Panc1 (cell line): ENCODE data around the gene LRFN3. TPM values are rescaled to one million over a fixed set of nuclear protein-coding genes. Genes with fewer than 3 reads are reported as not detected.

Source experiments
- ATAC-seq: fragments of 200-7000 bp; cut with Tn5 transposase; 2 replicates; pipeline ENCODE4 v1.9.1; 2020; ENCODE audit warnings: mild to moderate bottlenecking, moderate library complexity
- BruUV-seq: library from RNA; stranded (reverse); fragments of 400-500 nt; replicated peaks from 2 replicates; lab custom pipeline; 2021; lab: Mats Ljungman, UMichigan
- CTCF ChIA-PET: fragments of 300-600 bp; sonication (Branson Sonifier 250); formaldehyde crosslinking; loops from one replicate; lab custom pipeline; 2022; ENCODE audit warnings: antibody characterized with exemption; lab: Charles Lee
- POLR2A ChIA-PET: fragments of 300-600 bp; sonication (Branson Sonifier 250); formaldehyde crosslinking; loops from one replicate; lab custom pipeline; 2022; ENCODE audit warnings: antibody characterized with exemption; lab: Charles Lee
- DNase-seq: peaks from one replicate; pipeline ENCODE4 v3.0.0-alpha.2; 2010; ENCODE audit warnings: low read depth, low spot score
- H3K27ac ChIP-seq: 2 replicates; pipeline ENCODE4 v1.5.1; 2011; ENCODE audit warnings: mild to moderate bottlenecking, low read length, inconsistent platforms
- H3K27me3 ChIP-seq: fragments of 200-500 bp; sonication (Bioruptor generic); 2 replicates; pipeline ENCODE4 v1.6.0; 2014; ENCODE audit warnings: low read length, inconsistent platforms; ENCODE audit not compliant: control insufficient read depth, insufficient read depth
- H3K36me3 ChIP-seq: fragments of 200-500 bp; sonication (Bioruptor generic); 2 replicates; pipeline ENCODE4 v1.5.1; 2014; ENCODE audit warnings: inconsistent platforms, mild to moderate bottlenecking, low read length, moderate library complexity; ENCODE audit not compliant: control insufficient read depth, insufficient read depth
- H3K4me1 ChIP-seq: 2 replicates; pipeline ENCODE4 v1.5.1; 2011; ENCODE audit warnings: inconsistent platforms, mild to moderate bottlenecking, low read length, moderate library complexity; ENCODE audit not compliant: control insufficient read depth, insufficient read depth
- H3K4me3 ChIP-seq, 2 experiments: 2 replicates each; pipeline ENCODE4 v1.5.1; 2011 to 2012; ENCODE audit warnings: low read depth in 2 of 2, low read length in 2 of 2, mild to moderate bottlenecking in 2 of 2, inconsistent platforms in 1 of 2, moderate library complexity in 1 of 2
- H3K9me3 ChIP-seq: fragments of 200-500 bp; sonication (Bioruptor generic); 2 replicates; pipeline ENCODE4 v1.5.1; 2014; ENCODE audit warnings: low read depth, mild to moderate bottlenecking, inconsistent platforms, low read length, moderate library complexity; ENCODE audit not compliant: control insufficient read depth, insufficient read depth
- POLR2AphosphoS5 ChIP-seq: IDR thresholded peaks from 2 replicates; pipeline ENCODE4 v1.6.1; 2012; ENCODE audit warnings: mild to moderate bottlenecking, low read depth, low read length, moderate library complexity
- REST ChIP-seq, 2 experiments: IDR thresholded peaks; 2 replicates each; pipeline ENCODE4 v1.6.1; 2011 to 2012; ENCODE audit warnings: low read depth in 2 of 2, control low read depth in 1 of 2, low read length in 1 of 2, mild to moderate bottlenecking in 1 of 2, moderate library complexity in 1 of 2; ENCODE audit not compliant: insufficient read depth in 1 of 2
- SIN3A ChIP-seq: IDR thresholded peaks from 2 replicates; pipeline ENCODE4 v1.6.1; 2012; ENCODE audit warnings: low read depth, mild to moderate bottlenecking, low read length, moderate library complexity, borderline replicate concordance; ENCODE audit not compliant: insufficient read depth
- TCF7L2 ChIP-seq: IDR thresholded peaks from 2 replicates; pipeline ENCODE4 v1.6.1; 2011; ENCODE audit warnings: mild to moderate bottlenecking, low read depth, low read length, inconsistent platforms
- in situ Hi-C: cut with HindIII; loops from 2 replicates; pipeline ENCODE4 v1.10.0; 2016; ENCODE audit warnings: low sequenced_read_pairs, low pct_unique_long_range_greater_than_20kb
- intact Hi-C: fragments of 100-400 bp; cut with micrococcal nuclease; formaldehyde crosslinking; loops from one replicate; pipeline ENCODE4 v1.10.0; 2022; ENCODE audit not compliant: unreplicated experiment
- total RNA-seq: library from RNA; stranded (reverse); gene quantifications from one replicate; pipeline ENCODE4 v1.2.1, GENCODE V29; 2021; ENCODE audit not compliant: unreplicated experiment
- TF ChIP-seq, protein P1 (sequence below): fragments of 450-650 bp; IDR thresholded peaks from 2 replicates; pipeline ENCODE4 v1.5.1; 2017; ENCODE audit warnings: mild to moderate bottlenecking

LRFN3 gene
- total RNA-seq, 1 experiment from 2014 or later: 16.7 TPM

- ChIA-PET POLR2A (no interaction called here), CTCF (no interaction called here)
- H3K27ac ChIP-seq: no peak overlapping the region
- H3K9me3 ChIP-seq: no peaks in the 10 kb centered on the region
- DNase-seq (no peak), ATAC-seq (no peak)
- no peak overlapping the region for H3K4me3 ChIP-seq
- H3K36me3 ChIP-seq: no peaks in the 10 kb centered on the region
- no peaks in the 10 kb centered on the region for H3K4me1 ChIP-seq
- intact Hi-C loops (no loop called here), in situ Hi-C loops (no loop called here)
- no TSS peak for BruUV-seq
- TF ChIP-seq, protein P1, sequence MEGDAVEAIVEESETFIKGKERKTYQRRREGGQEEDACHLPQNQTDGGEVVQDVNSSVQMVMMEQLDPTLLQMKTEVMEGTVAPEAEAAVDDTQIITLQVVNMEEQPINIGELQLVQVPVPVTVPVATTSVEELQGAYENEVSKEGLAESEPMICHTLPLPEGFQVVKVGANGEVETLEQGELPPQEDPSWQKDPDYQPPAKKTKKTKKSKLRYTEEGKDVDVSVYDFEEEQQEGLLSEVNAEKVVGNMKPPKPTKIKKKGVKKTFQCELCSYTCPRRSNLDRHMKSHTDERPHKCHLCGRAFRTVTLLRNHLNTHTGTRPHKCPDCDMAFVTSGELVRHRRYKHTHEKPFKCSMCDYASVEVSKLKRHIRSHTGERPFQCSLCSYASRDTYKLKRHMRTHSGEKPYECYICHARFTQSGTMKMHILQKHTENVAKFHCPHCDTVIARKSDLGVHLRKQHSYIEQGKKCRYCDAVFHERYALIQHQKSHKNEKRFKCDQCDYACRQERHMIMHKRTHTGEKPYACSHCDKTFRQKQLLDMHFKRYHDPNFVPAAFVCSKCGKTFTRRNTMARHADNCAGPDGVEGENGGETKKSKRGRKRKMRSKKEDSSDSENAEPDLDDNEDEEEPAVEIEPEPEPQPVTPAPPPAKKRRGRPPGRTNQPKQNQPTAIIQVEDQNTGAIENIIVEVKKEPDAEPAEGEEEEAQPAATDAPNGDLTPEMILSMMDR: no peak
- TF ChIP-seq POLR2AphosphoS5 (no peak), SIN3A (no peak), TCF7L2 (no peak), REST (IDR thresholded peaks at IDR 0.05; ENCODE audit: insufficient read depth in 1 of 2, low read depth in 2 of 2, low read length in 1 of 2) (no peak)
- H3K27me3 ChIP-seq: peaks cover 4% of the 10 kb centered on the region; the same call in 1 of the 2 replicates
Observed at GRCh38 chr19:35986111-35986510, 49.9 kb downstream of the LRFN3 start.

DNA sequence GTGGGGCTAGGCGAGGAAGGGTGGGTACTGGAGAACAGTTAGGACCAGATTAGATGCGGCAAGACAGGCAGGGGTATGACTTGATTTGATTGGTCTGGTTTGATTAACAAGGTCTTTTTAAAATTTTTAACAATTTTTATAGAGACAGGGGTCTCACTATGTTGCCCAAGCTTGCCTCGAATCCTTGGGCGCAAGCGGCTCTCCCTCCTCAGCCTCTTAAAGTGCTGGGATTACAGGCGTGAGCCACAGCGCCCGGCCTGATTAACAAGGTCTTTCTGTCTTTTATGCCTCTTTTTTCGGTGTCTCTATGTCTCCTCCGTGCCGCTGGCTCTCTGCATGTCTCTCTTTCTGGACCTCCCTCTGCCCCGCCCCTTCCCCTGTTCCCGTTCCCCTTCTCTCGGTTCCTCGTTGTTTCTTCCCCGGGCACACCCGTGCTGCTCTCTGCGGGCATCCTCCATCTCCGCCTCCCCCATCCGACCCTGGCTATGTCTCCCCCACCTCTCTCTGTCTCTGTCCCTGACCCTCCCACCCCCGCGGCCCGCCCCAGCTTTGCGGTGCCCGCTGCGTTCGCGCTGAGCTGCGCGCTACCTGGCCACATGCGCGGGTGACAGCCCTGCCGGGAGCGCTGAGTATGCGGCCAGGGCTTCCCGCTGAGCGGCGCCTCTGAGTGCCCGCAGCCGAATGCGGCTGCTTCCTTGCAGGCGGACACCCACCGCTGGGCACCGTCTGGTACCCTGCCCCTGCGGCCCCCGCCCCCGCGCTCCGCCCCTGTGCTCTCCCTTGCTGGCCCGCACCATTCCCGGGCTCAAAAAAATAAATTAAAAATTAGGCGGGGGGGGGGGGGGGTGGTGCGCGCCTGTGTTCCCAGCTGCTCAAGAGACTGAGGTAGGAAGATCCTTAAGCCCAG is 50.7 kb downstream of the LRFN3 start:
- Histone ChIP-seq H3K27me3 (0 out of 2 replicates have a peak, but pooled peaks cover 4% of the 10 kb centered on the region), H3K9me3 (no peaks in the 10 kb centered on the region), H3K4me3 (peak overlapping the region; percentile 36 to 48), H3K36me3 (no peaks in the 10 kb centered on the region), H3K27ac (no peak overlapping the region), H3K4me1 (no peaks in the 10 kb centered on the region)
- DNase-seq: no peak
- CTCF ChIA-PET: interaction anchor here (0.6 kb wide), 1 partner anchor 16 kb away, joined by 9 read pairs; no protein-coding TSS in a partner anchor
- POLR2A ChIA-PET: interaction anchor here (0.7 kb wide), 1 partner anchor 248 kb away, joined by 3 read pairs; no protein-coding TSS in a partner anchor
- no TSS peak for BruUV-seq
- ATAC-seq: peak; percentile 89
- in situ Hi-C loops: no loop called here
- no peak for TF ChIP-seq REST (IDR thresholded peaks at IDR 0.05; ENCODE audit: insufficient read depth in 1 of 2, low read depth in 2 of 2, low read length in 1 of 2)
- no peak for TF ChIP-seq POLR2AphosphoS5
- no peak for TF ChIP-seq SIN3A
- TF ChIP-seq, protein P1: no peak
- TF ChIP-seq TCF7L2: no peak
- intact Hi-C loops: no loop called here
